ENCODE results near the gene GNE.
"Not testable (repeated sequence)": the region's sequence is repeated elsewhere in the genome, so short reads cannot be mapped to it uniquely, and the experiment has no call there.

GNE gene, protein sequence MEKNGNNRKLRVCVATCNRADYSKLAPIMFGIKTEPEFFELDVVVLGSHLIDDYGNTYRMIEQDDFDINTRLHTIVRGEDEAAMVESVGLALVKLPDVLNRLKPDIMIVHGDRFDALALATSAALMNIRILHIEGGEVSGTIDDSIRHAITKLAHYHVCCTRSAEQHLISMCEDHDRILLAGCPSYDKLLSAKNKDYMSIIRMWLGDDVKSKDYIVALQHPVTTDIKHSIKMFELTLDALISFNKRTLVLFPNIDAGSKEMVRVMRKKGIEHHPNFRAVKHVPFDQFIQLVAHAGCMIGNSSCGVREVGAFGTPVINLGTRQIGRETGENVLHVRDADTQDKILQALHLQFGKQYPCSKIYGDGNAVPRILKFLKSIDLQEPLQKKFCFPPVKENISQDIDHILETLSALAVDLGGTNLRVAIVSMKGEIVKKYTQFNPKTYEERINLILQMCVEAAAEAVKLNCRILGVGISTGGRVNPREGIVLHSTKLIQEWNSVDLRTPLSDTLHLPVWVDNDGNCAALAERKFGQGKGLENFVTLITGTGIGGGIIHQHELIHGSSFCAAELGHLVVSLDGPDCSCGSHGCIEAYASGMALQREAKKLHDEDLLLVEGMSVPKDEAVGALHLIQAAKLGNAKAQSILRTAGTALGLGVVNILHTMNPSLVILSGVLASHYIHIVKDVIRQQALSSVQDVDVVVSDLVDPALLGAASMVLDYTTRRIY

DNA sequence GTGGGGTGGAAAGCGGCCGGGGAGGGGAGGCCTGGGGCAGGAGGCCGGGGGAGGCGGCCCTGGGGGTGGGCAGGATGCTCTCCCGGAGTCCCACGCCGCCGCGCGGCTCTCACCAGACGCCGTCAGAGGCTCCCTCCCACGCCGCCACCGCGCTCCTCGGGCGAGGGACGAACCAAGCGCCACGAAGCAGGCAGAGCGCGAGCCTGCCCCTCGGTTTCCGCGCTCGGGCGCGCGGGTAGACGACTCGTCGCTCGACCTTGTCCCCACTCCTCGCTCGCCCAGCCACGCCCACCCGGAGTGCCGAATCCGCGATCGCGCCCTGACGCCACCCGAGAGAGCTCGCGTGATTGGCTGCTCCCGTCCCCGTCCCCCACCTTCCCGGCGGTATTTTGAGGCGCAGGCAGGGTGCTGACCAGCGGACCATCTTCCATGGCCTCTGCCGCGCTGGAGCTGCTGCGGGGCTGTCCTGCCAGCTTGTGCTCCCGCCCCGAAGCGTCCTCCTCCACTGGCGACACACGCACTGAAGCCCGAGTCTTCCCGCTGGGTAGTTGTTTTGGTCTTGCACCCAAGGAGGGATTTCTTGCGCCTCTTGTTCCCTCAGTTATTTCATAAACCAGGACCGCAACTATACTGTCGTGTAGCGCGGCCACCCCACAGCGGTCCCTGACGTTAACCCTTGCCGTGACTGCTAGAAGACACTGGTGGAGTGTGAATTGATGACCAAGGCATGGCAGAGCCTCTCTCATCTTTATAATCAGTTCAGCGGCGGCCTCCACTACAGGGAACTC, at the start of gene GNE:
TSS of gene GNE (minus strand) at position 241 of the 788 bp plus-strand sequence. CDS start 9,093 bp downstream, outside the sequence.
- peak; percentile 99 for DNase-seq

DNA sequence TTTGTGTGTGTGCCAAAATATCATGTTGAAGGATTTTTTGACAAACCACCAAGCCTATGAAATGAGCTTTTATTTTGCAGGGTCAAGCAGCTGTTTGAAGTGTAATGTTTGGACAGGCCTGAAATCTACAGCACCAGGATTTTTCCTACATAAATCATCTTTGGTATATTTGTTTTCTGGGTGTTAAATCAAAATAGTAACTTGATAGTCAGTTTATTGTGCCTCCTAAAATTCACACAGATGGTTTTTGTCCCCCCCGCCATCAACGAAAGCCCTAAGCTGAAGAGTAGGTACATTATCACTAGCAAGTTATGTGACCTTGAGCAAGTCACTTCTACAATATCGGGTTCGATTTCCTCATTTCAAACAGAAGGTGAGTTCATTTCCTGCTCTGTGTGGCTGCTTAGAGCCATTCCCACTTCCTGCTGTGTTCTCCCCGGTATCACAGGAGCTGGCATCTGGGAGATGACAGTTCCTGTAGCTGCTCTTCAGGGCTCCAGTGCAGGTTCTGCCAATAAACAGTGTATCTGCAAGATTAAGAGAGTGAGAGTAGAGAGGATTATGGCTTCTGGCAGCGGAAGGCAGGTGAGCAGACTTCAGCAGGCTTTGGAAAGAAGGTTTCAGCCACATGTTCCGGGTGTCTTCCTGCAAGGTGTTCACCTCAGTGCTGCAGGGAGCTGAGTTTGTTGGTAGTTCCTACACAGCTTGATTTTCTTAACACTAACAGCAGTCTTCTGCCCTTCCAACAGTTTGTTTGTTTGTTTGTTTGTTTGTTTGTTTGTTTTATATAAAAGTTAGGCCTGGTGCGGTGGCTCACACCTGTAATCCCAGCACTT, 48.4 kb upstream of the GNE start:
- no peak for DNase-seq

DNA sequence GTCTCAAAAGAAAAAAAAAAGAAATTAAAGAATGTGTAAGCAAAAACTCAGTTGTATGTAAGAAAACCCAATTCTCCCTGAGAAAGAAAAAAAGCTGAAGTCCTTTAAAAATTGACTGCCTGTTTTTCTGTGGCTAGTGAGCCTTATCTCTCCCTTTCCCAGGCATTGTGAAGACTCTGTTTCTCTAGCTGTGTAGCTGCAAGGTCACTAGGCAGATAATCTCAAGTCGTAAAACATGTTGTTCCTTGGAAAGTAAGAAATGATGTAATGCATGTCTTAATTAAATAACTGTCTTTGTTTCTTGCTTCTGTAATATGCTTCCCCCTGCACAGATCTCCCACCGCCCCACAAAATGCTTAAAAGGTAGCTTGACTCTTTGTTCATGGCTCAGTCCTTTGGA, 46.1 kb upstream of the GNE start:
- not testable (repeated sequence) for DNase-seq

DNA sequence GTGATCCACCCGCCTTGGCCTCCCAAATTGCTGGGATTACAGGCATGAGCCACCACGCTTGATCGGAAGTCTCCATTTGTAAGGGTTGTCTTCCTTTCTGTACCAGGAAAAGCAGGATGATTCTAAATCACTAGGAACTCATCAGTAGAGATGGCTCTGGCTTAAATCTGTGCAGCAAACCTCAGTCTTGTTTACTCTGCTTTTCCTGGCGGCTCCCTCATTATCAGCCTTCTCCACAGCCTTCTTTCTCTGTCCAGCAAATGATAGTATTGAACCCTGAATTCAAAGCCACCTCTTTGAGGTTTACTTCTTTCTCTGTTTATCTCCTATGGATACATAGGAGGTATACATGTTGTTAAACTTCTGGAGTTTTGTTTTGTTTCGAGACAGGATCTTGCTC, 43.0 kb upstream of the GNE start:
- no peak for DNase-seq

DNA sequence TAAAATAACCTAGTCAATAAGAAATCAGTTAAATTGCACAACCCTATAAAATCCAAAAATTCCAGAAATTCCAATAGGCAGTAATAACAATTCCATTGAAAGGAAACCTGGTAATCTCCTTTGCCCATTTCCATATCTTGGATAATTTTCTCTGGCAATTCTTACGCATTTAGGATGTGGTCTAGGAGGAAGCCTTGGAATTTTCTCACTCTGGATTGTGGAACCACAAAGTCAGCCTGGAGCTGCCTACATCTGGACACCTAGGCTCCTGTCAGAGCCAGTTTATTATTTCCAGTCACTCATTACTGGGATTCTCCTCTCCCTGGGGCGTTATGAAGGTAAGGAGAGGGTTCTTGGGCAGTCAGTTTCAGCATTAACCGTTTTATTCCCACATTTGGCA, 40.3 kb upstream of the GNE start:
- no peak for DNase-seq

DNA sequence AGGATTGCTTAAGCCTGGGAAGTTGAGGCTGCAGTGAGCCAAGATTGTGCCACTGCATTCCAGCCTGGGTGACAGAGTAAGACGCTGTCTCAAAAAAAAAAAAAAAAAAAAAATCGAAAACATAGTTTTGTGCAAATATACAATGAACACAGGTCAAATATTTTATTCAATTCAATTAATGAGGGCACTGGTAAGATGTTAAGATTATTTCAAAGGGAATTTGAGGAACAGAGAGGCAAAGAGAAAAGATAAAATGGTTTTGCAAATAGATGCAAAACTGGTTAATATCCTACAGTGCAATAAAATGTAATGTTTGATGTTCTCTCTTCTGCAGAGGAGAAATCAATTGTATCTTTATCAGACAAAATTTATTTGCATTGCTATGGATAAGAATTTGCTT, 39.5 kb upstream of the GNE start:
- DNase-seq = no peak

DNA sequence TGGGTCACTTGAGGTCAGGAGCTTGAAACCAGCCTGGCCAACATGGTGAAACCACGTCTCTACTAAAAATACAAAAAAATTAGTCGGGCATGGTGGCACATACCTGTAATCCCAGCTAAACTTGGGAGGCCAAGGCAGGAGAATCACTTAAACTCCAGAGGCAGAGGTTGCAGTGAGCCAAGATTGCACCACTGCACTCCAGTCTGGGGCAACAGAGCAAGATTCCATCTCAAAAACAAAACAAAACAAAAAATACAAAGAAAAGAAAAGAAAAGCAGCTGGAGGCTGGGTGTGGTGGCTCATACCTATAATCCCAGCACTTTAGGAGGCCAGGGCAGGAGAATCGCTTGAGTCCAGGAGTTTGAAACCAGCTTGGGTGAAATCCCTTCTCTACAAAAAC, 36.7 kb upstream of the GNE start:
- not testable (repeated sequence) for DNase-seq

DNA sequence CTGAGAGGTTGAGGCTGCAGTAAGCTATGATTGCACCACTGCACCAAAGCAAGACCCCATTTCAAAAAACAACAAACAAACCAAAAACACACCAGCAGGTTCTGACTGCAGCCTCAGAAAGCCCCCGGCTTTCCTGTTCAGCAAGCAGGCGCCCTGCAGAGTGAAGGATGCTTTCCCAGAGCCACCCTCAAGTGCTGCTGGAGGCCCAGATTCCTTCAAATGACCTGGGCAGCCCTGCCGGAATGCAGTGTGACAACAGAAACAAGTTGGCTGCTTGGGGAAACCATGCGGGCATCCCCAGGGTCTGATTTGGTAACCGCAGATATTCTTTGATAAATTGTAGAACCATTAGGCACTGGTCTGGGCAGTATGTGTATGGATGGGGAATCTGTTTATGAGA, 35.7 kb upstream of the GNE start:
- DNase-seq = no peak

DNA sequence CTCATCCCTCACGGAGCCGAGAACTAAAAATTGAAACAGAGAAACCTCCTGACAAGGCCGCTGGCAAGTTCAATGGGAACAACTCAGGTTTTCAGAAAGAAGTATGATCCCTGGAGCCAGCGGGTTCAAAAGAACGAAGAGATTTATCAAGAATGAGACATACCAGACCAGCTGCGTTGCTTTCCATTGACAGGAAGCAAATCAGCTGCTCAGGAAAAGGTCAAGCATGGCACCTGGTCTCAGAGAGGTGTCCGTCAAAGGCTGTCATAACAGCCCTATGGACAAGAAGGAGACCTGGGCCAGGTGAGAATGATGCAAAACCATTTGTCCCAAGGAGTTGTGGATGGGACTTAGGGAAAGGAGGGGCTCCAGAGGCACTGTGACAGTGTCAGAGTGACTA, 34.9 kb upstream of the GNE start:
- no peak for DNase-seq

DNA sequence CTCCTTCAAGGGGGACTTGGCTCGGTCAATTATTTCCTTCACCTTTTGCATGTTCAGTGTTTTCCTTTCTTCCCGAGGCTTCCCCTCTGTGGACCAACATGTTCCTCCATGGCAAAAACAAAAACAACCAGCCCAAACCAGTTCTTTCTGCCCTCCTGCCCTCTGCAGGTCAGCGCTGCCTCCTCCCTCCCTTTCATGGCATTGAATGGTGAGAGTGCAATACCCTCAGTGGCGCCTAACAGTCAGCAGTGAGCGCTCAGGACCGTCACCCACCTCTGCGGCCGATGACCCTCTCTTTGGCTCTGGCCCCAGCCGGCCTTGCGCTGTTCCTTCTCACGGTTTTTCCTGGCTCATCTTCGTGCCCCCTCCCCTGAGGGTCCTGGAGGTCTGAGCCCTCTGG, 34.4 kb upstream of the GNE start:
- DNase-seq = no peak

DNA sequence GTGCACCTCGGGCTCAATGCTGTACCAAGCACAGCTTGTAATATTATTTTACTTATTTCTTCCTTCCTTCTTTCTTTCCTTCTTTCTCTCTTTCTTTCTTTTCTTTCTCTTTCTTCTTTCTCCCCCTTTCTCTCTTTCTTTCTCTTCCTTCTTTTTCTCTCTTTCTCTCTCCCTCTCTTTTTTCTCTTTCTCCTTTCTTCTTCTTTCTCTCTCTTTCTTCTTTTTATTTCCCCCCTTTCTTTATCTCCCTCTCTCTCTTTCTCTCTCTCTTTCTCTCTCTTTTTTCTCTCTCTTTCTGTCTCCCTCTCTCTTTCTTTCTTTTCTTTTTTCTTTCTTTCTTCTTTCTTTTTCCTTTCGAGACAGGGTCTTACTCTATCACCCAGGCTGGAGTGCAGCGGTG, 32.7 kb upstream of the GNE start:
- no peak for DNase-seq

DNA sequence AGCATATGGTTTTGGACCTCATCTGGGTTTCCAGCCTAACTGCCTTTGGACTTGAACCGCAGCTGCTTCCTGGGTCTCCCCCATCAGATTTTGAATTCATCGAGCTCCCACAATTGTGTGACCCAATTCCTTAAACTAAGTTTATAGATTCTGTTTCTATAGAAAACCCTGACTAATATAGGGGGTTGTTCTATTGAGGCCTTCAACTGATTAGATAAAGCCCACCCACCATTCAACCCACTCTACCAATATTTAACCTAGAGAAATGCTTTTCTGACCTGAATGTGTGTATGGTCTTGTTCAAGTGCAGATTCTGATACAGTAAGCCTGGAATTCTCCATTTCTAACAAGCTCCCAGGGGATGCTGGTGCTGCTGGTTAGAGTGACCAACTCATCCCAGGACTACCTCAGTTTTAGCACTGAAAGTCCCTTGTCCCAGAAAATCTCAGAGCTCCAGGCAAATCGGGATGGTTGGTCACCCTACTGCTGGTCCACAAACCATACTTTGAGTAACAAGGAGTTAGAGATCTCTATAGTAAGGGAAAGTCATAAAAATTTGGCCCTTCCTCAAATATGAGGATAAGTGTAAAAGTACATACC, 31.7 kb upstream of the GNE start:
- DNase-seq = no peak

DNA sequence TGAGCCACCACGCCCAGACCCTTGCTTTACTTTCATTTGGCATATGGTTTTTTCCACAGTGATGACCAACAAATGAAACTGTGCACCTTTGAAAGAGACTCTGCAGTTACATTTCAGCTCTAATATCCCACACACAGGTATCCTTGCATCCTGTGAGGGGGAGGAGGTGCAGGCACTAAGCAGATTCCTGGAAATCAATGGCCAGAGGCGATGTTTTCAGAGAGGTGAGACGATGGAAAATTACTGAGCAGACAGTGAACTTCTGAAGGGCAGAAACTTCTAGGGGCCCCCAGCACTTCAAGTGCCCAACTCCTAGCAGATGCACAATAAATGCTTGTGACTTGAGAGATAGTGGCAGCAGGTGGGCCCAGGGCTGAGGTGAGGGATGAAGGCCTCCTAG, 29.8 kb upstream of the GNE start:
- no peak for DNase-seq

DNA sequence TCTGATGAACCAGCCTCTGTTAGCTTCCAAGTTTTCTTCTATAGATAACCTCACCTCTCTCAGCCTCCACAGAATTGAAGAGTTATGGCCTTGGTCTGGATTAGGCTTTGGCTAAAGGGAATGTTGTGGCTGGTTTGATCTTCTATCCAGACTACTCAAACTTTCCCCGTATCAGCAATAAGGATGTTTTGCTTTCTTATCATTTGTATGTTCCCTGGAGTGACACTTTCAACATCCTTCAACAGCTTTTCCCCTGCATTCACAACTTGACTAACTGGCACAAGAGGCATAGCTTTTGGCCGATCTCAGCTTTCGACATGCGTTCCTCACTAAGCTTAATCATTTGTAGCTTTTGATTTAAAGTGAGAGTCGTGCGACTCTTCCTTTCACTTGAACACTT, 28.1 kb upstream of the GNE start:
- no peak for DNase-seq

DNA sequence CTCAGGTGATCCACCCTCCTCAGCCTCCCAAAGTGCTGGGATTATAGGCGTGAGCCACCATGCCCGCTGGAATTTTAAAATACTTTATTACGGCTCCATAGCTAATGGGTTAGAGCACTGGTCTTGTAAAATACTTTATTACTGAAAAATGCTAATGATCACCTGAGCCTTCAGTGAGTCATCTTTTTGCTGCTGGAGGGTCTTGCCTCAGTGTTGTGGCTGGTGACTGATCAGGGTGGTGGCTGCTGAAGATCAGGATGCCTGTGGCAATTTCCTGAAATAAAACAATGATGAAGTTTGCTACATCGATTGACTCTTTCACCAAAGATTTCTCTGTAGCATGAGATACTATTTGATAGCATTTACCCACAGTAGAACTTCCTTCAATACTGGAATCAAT, 26.0 kb upstream of the GNE start:
- no peak for DNase-seq

DNA sequence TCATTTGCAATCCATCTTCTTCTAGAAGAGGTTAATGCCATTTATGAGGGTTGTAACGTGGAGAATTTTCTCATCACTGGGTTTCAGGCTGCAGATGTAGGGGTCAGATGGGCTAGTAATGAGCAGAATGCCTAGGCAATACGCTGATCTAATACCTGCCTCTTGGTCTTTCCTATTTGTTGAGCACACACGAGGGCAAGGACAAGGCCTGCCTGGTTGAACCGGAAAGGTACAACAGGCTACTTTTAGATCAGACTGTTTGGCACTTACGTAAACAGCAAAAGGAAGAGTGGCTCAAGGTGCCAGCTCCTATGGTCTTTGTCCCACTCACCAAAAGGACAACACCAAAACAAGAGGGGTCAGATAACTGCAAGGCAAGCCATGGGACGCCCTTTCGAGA, 24.0 kb upstream of the GNE start:
- no peak for DNase-seq

DNA sequence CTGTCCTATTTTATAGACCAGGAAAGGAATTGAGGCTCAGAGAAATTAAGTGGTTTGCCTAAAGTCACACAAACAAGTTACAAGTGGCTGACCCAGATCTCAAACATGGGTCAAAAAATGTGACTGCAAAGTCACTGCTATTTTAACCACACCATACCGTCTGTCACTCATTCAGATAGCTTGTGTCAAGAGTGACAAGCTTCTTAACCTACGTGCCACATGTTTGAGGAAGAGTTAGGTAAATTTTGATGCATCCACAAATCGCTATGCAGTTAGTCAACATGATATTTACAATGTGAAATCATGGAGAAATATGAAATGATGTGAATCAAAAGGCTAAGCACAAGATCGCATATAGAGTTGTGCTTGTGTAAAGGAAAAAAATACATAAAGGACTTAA, 22.7 kb upstream of the GNE start:
- DNase-seq = no peak

DNA sequence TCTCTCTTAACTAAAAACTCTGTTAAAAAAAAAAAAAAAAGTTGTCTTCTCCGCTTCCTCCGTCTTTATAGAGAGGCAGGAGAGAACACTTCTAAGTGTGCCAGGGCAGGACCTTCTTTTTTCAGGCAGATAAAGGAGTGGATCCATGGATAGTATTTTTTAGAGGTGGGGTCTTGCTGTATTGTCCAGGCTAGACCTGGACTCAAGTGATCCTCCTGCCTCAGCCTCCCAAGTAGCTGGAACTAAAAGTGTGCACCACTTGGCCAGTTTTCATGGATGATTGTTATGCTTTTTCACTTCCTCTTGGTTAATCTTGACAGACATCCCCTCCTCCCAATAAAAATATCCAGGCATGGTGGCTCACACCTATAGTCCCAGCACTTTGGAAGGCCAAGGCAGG, 20.0 kb upstream of the GNE start:
- no peak for DNase-seq

DNA sequence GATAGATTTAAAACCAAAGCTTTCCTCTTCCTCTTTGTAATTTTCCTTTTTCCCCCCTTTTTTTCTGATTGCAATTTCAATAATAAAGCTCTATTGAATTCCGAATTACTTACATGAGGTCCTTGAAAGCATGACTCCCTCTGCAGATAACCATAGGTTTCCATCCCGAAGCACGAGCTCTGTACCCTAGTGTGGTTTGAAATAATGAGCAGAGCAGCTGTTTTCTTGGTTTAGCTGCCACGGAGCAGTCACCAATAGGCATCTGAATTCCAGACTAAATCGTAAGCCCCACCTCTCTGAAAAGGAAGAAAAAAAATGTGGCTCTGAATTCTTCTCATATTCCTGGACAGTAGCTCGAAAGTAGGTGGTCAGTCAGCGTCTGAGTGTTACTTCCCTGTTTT, 18.5 kb upstream of the GNE start:
- DNase-seq = no peak

DNA sequence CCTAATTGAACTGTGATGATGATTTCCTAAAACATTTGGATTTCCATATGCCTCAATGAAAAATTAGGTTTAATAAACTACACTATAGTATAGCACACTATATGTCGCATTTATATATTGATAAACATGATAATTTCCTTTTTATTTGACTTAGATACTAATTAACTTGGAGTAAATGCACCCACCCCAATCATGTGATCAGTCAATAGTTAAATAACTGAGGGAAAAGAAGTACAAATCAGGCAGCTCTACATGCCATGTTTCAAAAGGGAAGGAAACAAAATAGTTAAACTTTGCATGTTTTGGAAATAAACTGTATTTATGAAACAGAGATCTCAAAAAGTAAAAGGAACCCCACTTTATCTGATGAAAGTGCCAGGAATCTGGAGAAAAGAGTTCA, 18.0 kb upstream of the GNE start:
- DNase-seq = no peak

DNA sequence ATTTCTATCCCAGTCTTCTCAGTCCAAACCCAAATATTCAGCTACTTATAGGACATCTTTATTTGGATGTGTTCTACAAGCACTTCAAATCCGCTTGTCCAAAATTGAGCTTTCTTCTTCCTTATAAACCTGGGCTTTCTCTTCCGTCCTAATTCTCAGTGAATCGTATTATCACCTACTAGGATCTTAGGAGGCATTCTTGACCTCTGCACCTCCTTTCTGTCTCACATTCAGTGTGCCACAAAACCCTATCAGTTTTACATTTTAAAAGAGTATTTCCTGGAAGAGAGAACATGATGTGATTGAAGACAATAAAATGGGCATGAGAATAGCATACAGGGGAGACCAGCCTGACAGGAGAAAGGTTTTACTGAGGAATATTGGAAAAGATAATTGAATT, 16.8 kb upstream of the GNE start:
- DNase-seq = no peak

DNA sequence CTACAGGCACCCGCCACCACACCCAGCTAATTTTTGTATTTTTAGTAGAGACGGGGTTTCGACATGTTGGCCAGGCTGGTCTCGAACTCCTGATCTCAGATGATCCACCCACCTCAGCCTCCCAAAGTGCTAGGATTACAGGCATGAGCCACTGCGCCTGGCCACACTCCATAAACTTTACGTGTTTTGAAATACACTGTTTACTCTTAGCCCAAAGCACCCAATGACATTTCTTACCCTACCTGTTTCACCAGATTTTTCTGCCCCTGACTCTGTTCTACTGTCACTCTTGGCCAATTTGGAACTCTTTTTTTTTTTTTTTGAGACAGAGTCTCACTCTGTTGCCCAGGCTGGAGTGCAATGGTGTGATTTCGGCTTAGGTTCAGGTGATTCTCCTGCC, 15.1 kb upstream of the GNE start:
- not testable (repeated sequence) for DNase-seq
